ENCODE data around the gene CYTH2.

- TF ChIP-seq CTCF (IDR thresholded peaks at IDR 0.05), result no peak
- no peak for TF ChIP-seq EZH2 (IDR thresholded peaks at IDR 0.05)
Observed at GRCh38 chr19:48496959-48497727, 28.0 kb downstream of the CYTH2 start.
